Caco-2 (cell line): ENCODE data around the gene ZNF415. TPM values are rescaled to one million over a fixed set of nuclear protein-coding genes. Genes with fewer than 3 reads are reported as not detected.

Experiments used
- BruUV-seq: library from RNA; stranded (reverse); fragments of 400-500 nt; replicated peaks from 2 replicates; lab custom pipeline; 2021; lab: Mats Ljungman, UMichigan
- CTCF ChIA-PET: fragments of 300-600 bp; sonication (Branson Sonifier 250); formaldehyde crosslinking; loops from one replicate; lab custom pipeline; 2022; ENCODE audit warnings: antibody characterized with exemption; lab: Charles Lee
- POLR2A ChIA-PET: fragments of 300-600 bp; sonication (Branson Sonifier 250); formaldehyde crosslinking; loops from one replicate; lab custom pipeline; 2022; ENCODE audit warnings: antibody characterized with exemption; lab: Charles Lee
- DNase-seq, 2 experiments: peaks; one replicate each; pipeline versions ENCODE4 v3.0.0 to v3.0.0-alpha.2; 2020 to 2022
- H3K27me3 ChIP-seq: replicated peaks from 2 replicates; pipeline ENCODE4 v1.6.0; 2011; ENCODE audit warnings: low read length; ENCODE audit not compliant: control insufficient read depth, insufficient read depth
- H3K36me3 ChIP-seq: 2 replicates; pipeline ENCODE4 v1.5.1; 2011; ENCODE audit warnings: low read length; ENCODE audit not compliant: control insufficient read depth, insufficient read depth
- H3K4me1 ChIP-seq: fragments of 250-450 bp; sonication (Bioruptor Pico); 2 replicates; pipeline ENCODE4 v1.5.1; 2020; ENCODE audit warnings: mild to moderate bottlenecking
- H3K4me3 ChIP-seq: 2 replicates; pipeline ENCODE4 v1.5.1; 2011; ENCODE audit warnings: low read depth, mild to moderate bottlenecking, control low read depth, low read length
- H3K9me3 ChIP-seq: fragments of 250-450 bp; sonication (Bioruptor Pico); 2 replicates; pipeline ENCODE4 v1.5.1; 2020; ENCODE audit warnings: mild to moderate bottlenecking, moderate library complexity
- H3K27ac Mint-ChIP-seq: one replicate; pipeline ENCODE4 v1.8.0; 2022; ENCODE audit warnings: mixed read lengths; ENCODE audit not compliant: unreplicated experiment
- H3K27me3 Mint-ChIP-seq: one replicate; pipeline ENCODE4 v1.8.0; 2022; ENCODE audit warnings: mixed read lengths; ENCODE audit not compliant: insufficient read depth, unreplicated experiment
- H3K36me3 Mint-ChIP-seq: one replicate; pipeline ENCODE4 v1.8.0; 2022; ENCODE audit warnings: mild to moderate bottlenecking, mixed read lengths; ENCODE audit not compliant: insufficient read depth, unreplicated experiment
- H3K4me1 Mint-ChIP-seq: one replicate; pipeline ENCODE4 v1.8.0; 2022; ENCODE audit warnings: low read depth, mixed read lengths; ENCODE audit not compliant: unreplicated experiment
- H3K4me3 Mint-ChIP-seq: one replicate; pipeline ENCODE4 v1.8.0; 2022; ENCODE audit warnings: mild to moderate bottlenecking, moderate library complexity, mixed read lengths; ENCODE audit not compliant: unreplicated experiment
- H3K9me3 Mint-ChIP-seq: one replicate; pipeline ENCODE4 v1.8.0; 2022; ENCODE audit warnings: mixed read lengths; ENCODE audit not compliant: unreplicated experiment
- intact Hi-C: fragments of 100-400 bp; cut with micrococcal nuclease; formaldehyde crosslinking; loops from one replicate; pipeline ENCODE4 v1.10.0; 2022; ENCODE audit not compliant: unreplicated experiment
- total RNA-seq: library from RNA; stranded (reverse); gene quantifications from 2 replicates; pipeline ENCODE4 v1.2.3, GENCODE V29; 2022
- TF ChIP-seq, protein P1 (sequence below), 2 experiments: fragments of 200-600 bp in 1 of 2; IDR thresholded peaks; 1 replicate in 1 of 2; 2 replicates in 1 of 2; pipeline versions ENCODE4 v1.5.1 to v1.8.0; 2011 to 2022; ENCODE audit warnings: antibody characterized with exemption in 1 of 2, control low read depth in 1 of 2, inconsistent platforms in 1 of 2, low read depth in 1 of 2, low read length in 1 of 2, mild to moderate bottlenecking in 1 of 2, moderate library complexity in 1 of 2; ENCODE audit not compliant: insufficient read depth in 1 of 2, severe bottlenecking in 1 of 2, unreplicated experiment in 1 of 2

The ZNF415 gene
- total RNA-seq, 1 experiment from 2014 or later = 14.9 TPM

DNA sequence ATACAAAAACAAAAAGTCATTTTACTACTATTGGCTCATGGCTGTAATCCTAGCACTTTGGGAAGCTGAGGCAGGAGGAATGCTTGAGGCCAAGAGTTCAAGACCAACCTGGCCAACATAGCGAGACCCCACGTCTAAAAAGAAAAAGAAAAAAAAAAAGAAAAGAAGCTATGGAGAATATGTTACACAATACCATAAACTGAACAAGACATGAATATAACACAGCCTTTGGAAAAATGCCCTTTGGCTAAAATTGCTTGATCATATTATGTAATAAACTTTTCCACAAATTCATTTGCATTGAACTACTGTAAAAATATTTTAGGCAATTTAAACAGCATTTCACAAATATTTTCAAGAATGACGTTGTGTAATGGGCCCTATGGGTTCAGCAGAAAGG, 3.7 kb upstream of the ZNF415 start:
- DNase-seq = no peak
- Mint-ChIP-seq H3K4me1 (peaks cover 9% of the 10 kb centered on the region), H3K9me3 (peaks cover 30% of the 10 kb centered on the region), H3K36me3 (peaks cover 10% of the 10 kb centered on the region), H3K27me3 (no peaks in the 10 kb centered on the region), H3K27ac (no peak overlapping the region), H3K4me3 (no peak overlapping the region)
- Histone ChIP-seq H3K9me3 (peaks cover 8% of the 10 kb centered on the region), H3K4me1 (no peaks in the 10 kb centered on the region), H3K27me3 (no peaks in the 10 kb centered on the region), H3K36me3 (no peaks in the 10 kb centered on the region), H3K4me3 (no peak overlapping the region)
- intact Hi-C loops = no loop called here
- TF ChIP-seq, protein P1, sequence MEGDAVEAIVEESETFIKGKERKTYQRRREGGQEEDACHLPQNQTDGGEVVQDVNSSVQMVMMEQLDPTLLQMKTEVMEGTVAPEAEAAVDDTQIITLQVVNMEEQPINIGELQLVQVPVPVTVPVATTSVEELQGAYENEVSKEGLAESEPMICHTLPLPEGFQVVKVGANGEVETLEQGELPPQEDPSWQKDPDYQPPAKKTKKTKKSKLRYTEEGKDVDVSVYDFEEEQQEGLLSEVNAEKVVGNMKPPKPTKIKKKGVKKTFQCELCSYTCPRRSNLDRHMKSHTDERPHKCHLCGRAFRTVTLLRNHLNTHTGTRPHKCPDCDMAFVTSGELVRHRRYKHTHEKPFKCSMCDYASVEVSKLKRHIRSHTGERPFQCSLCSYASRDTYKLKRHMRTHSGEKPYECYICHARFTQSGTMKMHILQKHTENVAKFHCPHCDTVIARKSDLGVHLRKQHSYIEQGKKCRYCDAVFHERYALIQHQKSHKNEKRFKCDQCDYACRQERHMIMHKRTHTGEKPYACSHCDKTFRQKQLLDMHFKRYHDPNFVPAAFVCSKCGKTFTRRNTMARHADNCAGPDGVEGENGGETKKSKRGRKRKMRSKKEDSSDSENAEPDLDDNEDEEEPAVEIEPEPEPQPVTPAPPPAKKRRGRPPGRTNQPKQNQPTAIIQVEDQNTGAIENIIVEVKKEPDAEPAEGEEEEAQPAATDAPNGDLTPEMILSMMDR (IDR thresholded peaks at IDR 0.05; ENCODE audit: insufficient read depth in 1 of 2, low read depth in 1 of 2, low read length in 1 of 2, severe bottlenecking in 1 of 2, unreplicated experiment in 1 of 2) = no peak
- BruUV-seq = no TSS peak
- POLR2A ChIA-PET = no interaction called here
- CTCF ChIA-PET = no interaction called here

DNA sequence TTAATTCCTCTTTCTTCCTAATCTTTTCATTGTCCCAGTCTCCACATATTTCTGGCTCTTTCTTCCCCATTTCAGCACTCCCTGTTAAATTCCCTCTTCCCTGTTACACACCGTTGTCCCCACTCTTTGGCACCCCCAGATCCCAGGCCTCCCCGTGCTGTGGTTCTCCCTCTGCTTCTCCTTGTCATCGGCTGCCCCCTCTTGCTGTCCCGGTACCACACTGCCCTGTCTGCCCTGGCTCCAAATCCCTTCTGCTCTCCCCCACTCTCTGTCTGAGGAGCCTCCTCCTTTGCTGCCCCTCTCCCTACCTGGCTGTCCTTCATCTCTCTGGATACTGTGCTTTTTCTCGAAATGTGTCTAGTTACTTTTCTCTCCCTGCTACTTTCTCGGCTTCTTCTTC, 983 bp downstream of the ZNF415 start:
- peaks cover 5% of the 10 kb centered on the region; the same call in 1 of the 2 replicates for H3K9me3 ChIP-seq
- ChIA-PET POLR2A (no interaction called here), CTCF (no interaction called here)
- TF ChIP-seq, protein P1 (IDR thresholded peaks at IDR 0.05; ENCODE audit: insufficient read depth in 1 of 2, low read depth in 1 of 2, low read length in 1 of 2, severe bottlenecking in 1 of 2, unreplicated experiment in 1 of 2) = no peak
- no peaks in the 10 kb centered on the region for H3K36me3 ChIP-seq
- H3K27me3 ChIP-seq = no peaks in the 10 kb centered on the region
- H3K4me3 Mint-ChIP-seq = peak overlapping the region; percentile 71
- H3K4me3 ChIP-seq = peak overlapping the region; percentile 64
- H3K4me1 ChIP-seq = peaks cover 7% of the 10 kb centered on the region
- H3K27me3 Mint-ChIP-seq = no peaks in the 10 kb centered on the region
- BruUV-seq = no TSS peak
- H3K9me3 Mint-ChIP-seq = peaks cover 19% of the 10 kb centered on the region
- H3K27ac Mint-ChIP-seq = peak overlapping the region; percentile 56
- peaks cover 18% of the 10 kb centered on the region for H3K4me1 Mint-ChIP-seq
- peaks cover 20% of the 10 kb centered on the region for H3K36me3 Mint-ChIP-seq
- DNase-seq = peak in 1 of 2 experiments; percentile 3
- intact Hi-C loops = loop anchor here (2.0 kb wide), 1 partner anchor 29 kb away; the partner anchor contains the start of gene ZNF160

DNA sequence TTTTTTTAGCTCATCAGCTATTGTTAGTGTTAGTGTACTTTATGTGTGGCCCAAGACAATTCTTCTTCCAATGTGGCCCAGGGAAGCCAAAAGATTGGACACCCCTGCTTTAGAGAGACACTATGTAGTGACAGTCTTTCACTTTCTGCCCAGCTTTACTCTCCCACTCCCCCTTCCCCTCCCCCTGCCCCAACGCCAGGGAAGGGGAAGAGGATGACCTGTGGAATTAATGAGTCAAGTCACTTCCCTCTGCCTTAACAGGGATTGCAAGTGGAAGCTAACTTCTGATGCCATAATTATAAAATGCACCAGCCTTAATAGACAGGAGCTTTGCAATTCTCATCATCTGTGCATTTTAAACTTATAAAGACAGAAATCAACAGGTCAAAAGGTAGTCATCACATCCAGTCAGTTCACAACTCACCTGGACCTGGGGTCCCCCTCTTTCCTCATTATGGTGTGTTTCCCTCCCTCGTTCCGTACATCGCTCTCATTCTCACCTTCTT, 1.6 kb downstream of the ZNF415 start:
- Mint-ChIP-seq H3K4me1 (peaks cover 18% of the 10 kb centered on the region), H3K9me3 (peaks cover 19% of the 10 kb centered on the region), H3K27me3 (no peaks in the 10 kb centered on the region), H3K27ac (no peak overlapping the region), H3K36me3 (peaks cover 20% of the 10 kb centered on the region), H3K4me3 (peak overlapping the region; percentile 71)
- H3K27me3 ChIP-seq = no peaks in the 10 kb centered on the region
- peaks cover 7% of the 10 kb centered on the region for H3K4me1 ChIP-seq
- TF ChIP-seq, protein P1 (IDR thresholded peaks at IDR 0.05; ENCODE audit: insufficient read depth in 1 of 2, low read depth in 1 of 2, low read length in 1 of 2, severe bottlenecking in 1 of 2, unreplicated experiment in 1 of 2) = no peak
- ChIA-PET POLR2A (no interaction called here), CTCF (no interaction called here)
- peaks cover 5% of the 10 kb centered on the region; the same call in 1 of the 2 replicates for H3K9me3 ChIP-seq
- H3K4me3 ChIP-seq = no peak overlapping the region
- no TSS peak for BruUV-seq
- no peaks in the 10 kb centered on the region for H3K36me3 ChIP-seq
- intact Hi-C loops = no loop called here
- DNase-seq = no peak
